Gastrocnemius medialis (tissue), 4 donors: Measurements from ENCODE around the gene ATF5.

Experiments
- POLR2A ChIP-seq, 2 donors: fragments of 450-650 bp; IDR thresholded peaks; one replicate each; pipeline ENCODE4 v1.6.1; 2017; ENCODE audit warnings: antibody characterized with exemption in 2 of 2, mild to moderate bottlenecking in 2 of 2, moderate library complexity in 2 of 2
- TF ChIP-seq, protein P1 (sequence below), 5 experiments: fragments of 450-650 bp in 3 of 5; fragments of 200-600 bp in 2 of 5; sonication (generic) in 2 of 5; IDR thresholded peaks in 4 of 5; conservative IDR thresholded peaks in 1 of 5; 1 replicate in 4 of 5; 2 replicates in 1 of 5; pipeline ENCODE4 v1.5.1; 2016 to 2019; ENCODE audit warnings: antibody characterized with exemption in 5 of 5, mild to moderate bottlenecking in 3 of 5, moderate library complexity in 3 of 5

DNA sequence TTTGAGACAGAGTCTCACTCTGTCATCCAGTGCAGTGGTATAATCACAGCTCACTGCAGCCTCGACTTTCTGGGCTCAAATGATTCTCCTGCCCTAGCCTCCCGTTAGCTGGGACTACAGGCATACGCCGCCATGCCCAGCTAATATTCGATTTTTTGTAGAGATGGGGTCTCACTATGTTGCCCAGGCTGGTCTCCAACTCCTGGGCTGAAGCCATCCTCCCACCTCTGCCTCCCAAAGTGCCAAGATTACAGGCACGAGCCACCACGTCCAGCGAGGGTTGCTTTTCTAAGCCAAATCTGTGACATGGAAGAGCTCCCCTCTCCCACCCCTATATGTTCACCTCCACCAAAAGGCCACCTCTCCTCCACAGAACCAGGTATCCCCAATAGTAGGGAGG lies 10.9 kb upstream of the ATF5 start:
- TF ChIP-seq, protein P1, sequence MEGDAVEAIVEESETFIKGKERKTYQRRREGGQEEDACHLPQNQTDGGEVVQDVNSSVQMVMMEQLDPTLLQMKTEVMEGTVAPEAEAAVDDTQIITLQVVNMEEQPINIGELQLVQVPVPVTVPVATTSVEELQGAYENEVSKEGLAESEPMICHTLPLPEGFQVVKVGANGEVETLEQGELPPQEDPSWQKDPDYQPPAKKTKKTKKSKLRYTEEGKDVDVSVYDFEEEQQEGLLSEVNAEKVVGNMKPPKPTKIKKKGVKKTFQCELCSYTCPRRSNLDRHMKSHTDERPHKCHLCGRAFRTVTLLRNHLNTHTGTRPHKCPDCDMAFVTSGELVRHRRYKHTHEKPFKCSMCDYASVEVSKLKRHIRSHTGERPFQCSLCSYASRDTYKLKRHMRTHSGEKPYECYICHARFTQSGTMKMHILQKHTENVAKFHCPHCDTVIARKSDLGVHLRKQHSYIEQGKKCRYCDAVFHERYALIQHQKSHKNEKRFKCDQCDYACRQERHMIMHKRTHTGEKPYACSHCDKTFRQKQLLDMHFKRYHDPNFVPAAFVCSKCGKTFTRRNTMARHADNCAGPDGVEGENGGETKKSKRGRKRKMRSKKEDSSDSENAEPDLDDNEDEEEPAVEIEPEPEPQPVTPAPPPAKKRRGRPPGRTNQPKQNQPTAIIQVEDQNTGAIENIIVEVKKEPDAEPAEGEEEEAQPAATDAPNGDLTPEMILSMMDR (IDR thresholded peaks at IDR 0.05 in 4 of 5, conservative IDR thresholded peaks at IDR 0.05 in 1 of 5) = no peak
- TF ChIP-seq POLR2A (IDR thresholded peaks at IDR 0.05) = no peak
